Transverse colon (tissue), 4 donors: ENCODE data around the gene NTNG1. TPM values are rescaled to one million over a fixed set of nuclear protein-coding genes. Genes with fewer than 3 reads are reported as not detected.

Experiments used
- DNase-seq: peaks from one replicate; pipeline ENCODE4 v3.0.0-alpha.2; 2019
- H3K27ac ChIP-seq, 4 donors: fragments of 200-600 bp; sonication (generic); 2 replicates each; pipeline ENCODE4 v1.5.1; 2016 to 2018; ENCODE audit warnings: inconsistent platforms in 4 of 4
- H3K27me3 ChIP-seq: fragments of 200-600 bp; sonication (generic); 2 replicates; pipeline ENCODE4 v1.5.1; 2017; ENCODE audit warnings: inconsistent platforms
- H3K36me3 ChIP-seq, 4 donors: fragments of 200-600 bp; sonication (generic); 2 replicates each; pipeline ENCODE4 v1.5.1; 2017 to 2019; ENCODE audit warnings: inconsistent platforms in 4 of 4
- H3K4me1 ChIP-seq, 4 donors: fragments of 200-600 bp; sonication (generic); 2 replicates each; pipeline ENCODE4 v1.5.1; 2017 to 2020; ENCODE audit warnings: inconsistent platforms in 4 of 4
- H3K4me3 ChIP-seq, 4 donors: fragments of 200-600 bp; sonication (generic); 1 replicate in 1 of 4; 2 replicates in 3 of 4; pipeline versions ENCODE4 v1.5.1 to v1.6.1; 2017 to 2019; ENCODE audit warnings: inconsistent platforms in 4 of 4
- H3K9me3 ChIP-seq, 2 donors: fragments of 200-600 bp; sonication (generic); 2 replicates each; pipeline ENCODE4 v1.5.1; 2017 to 2019; ENCODE audit warnings: inconsistent platforms in 2 of 2
- CTCF ChIP-seq, 5 experiments: fragments of 200-600 bp in 3 of 5; fragments of 450-650 bp in 2 of 5; sonication (generic) in 3 of 5; IDR thresholded peaks; 1 replicate in 2 of 5; 2 replicates in 3 of 5; pipeline ENCODE4 v1.5.1; 2016 to 2017; ENCODE audit warnings: antibody characterized with exemption in 5 of 5, inconsistent platforms in 3 of 5, mild to moderate bottlenecking in 2 of 5, moderate library complexity in 1 of 5
- EP300 ChIP-seq: sonication (generic); formaldehyde crosslinking; IDR thresholded peaks from one replicate; pipeline ENCODE4 v1.6.1; 2017; ENCODE audit warnings: antibody characterized with exemption, low read depth
- POLR2A ChIP-seq: fragments of 450-650 bp; IDR thresholded peaks from one replicate; pipeline ENCODE4 v1.6.1; 2016; ENCODE audit warnings: antibody characterized with exemption, mild to moderate bottlenecking, moderate library complexity
- POLR2AphosphoS5 ChIP-seq, 3 donors: sonication (generic); formaldehyde crosslinking; IDR thresholded peaks; one replicate each; pipeline ENCODE4 v1.6.1; 2016; ENCODE audit warnings: antibody characterized with exemption in 3 of 3
- WGBS, 2 donors: methylation state at CpG; one replicate each; pipeline ENCODE4 v1.1.5; 2018; ENCODE audit warnings: low coverage in 1 of 2; 5-methylcytosine and 5-hydroxymethylcytosine counted together
- in situ Hi-C, 4 donors: fragments of 200-750 bp; cut with MboI; loops; one replicate each; pipeline versions ENCODE4 v1.15.0 to v1.15.1; 2017; ENCODE audit warnings: low sequenced_read_pairs in 3 of 4, low pct_ligation_motif_present in 1 of 4, low pct_unique_long_range_greater_than_20kb in 1 of 4
- intact Hi-C: fragments of 100-400 bp; cut with DNase I; formaldehyde crosslinking; loops from one replicate; pipeline ENCODE4 v1.15.1; 2023; ENCODE audit warnings: low total_unique reads
- total RNA-seq, 4 donors: library from RNA; depleted of rRNA; stranded (reverse); fragments of >200 nt; gene quantifications; one replicate each; pipeline ENCODE4 v1.1.0, GENCODE V29; 2016

Gene NTNG1
- total RNA-seq, 4 donors from 2014 or later, result 1.8 to 6.4 (median 3.5) TPM; not detected in 1

- WGBS, 2 donors, result 79 to 100% methylated on average over 2 of the region's 2 CpGs
- intact Hi-C loops (no loop called here), in situ Hi-C loops (no loop called here)
- H3K9me3 ChIP-seq, result no peaks in the 10 kb centered on the region
- H3K27ac ChIP-seq, result no peak overlapping the region
- no peak for DNase-seq
- TF ChIP-seq CTCF (IDR thresholded peaks at IDR 0.05), result no peak
- no peak for TF ChIP-seq EP300
- no peak for TF ChIP-seq POLR2AphosphoS5 (IDR thresholded peaks at IDR 0.05)
- TF ChIP-seq POLR2A, result no peak
- H3K4me3 ChIP-seq, result no peak overlapping the region
- H3K4me1 ChIP-seq, result no peaks in the 10 kb centered on the region
- no peaks in the 10 kb centered on the region for H3K36me3 ChIP-seq
- no peaks in the 10 kb centered on the region for H3K27me3 ChIP-seq
These were observed 111.0 kb downstream of the NTNG1 start for GRCh38 chr1:107251839-107252238.

DNA sequence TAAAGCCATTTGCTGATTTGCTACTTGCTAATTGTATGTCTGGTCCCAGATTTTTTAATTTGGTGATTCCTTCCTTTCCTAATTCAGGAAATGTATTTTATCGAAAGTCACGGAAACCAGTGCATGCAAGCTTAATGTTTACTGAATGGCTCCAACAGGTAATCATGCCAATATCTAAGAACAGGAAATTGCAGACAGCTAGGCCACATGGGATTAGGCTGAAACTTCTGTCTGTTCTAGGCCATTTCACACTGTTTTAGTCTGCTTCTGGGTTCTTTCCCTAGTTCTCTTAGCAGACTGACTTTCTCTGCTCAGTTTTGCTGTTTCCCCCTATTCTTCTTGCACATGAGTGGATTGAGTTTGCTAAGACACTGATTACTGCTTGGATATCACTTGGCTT, 111.4 kb downstream of the NTNG1 start:
- no peak for TF ChIP-seq EP300
- no peak for TF ChIP-seq POLR2AphosphoS5 (IDR thresholded peaks at IDR 0.05)
- no peak for TF ChIP-seq POLR2A
- TF ChIP-seq CTCF (IDR thresholded peaks at IDR 0.05), result no peak
- no peaks in the 10 kb centered on the region for H3K27me3 ChIP-seq
- no peaks in the 10 kb centered on the region for H3K4me1 ChIP-seq
- WGBS, 2 donors, result 78 to 94% methylated on average over 2 of the region's 2 CpGs
- no peaks in the 10 kb centered on the region for H3K36me3 ChIP-seq
- intact Hi-C loops (no loop called here), in situ Hi-C loops (no loop called here)
- no peaks in the 10 kb centered on the region for H3K9me3 ChIP-seq
- no peak overlapping the region for H3K4me3 ChIP-seq
- DNase-seq, result no peak
- H3K27ac ChIP-seq, result no peak overlapping the region

- TF ChIP-seq POLR2AphosphoS5 (IDR thresholded peaks at IDR 0.05) (no peak), POLR2A (no peak), CTCF (IDR thresholded peaks at IDR 0.05) (no peak), EP300 (no peak)
- H3K27me3 ChIP-seq, result no peaks in the 10 kb centered on the region
- no peak for DNase-seq
- H3K9me3 ChIP-seq, result no peaks in the 10 kb centered on the region
- 83 to 89% methylated on average over 1 to 5 of the region's 5 CpGs for WGBS, 2 donors
- no peak overlapping the region for H3K27ac ChIP-seq
- H3K36me3 ChIP-seq, result no peaks in the 10 kb centered on the region
- no peak overlapping the region for H3K4me3 ChIP-seq
- H3K4me1 ChIP-seq, result no peaks in the 10 kb centered on the region
- intact Hi-C loops (no loop called here), in situ Hi-C loops (no loop called here)
These were observed 113.5 kb downstream of the NTNG1 start for GRCh38 chr1:107254306-107254705.

DNA sequence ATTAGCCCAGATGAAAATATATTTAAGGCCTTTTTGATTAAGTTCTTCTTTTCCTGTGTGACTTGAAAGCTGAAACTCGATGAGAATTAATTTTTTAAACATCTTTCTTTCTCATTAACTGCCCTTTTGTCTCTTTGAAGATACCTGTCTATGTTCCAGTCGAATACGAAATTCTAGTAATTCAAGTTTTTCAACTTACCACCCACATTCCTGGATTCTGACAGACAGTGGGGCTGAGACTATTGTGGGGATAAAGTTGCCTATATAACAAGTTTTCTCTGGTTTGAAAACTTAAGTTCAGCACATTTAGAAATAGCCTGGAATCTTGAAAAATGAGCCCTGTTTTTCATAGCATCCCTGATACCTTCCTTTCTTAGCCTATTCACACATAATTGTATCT, 114.6 kb downstream of the NTNG1 start:
- Histone ChIP-seq H3K9me3 (no peaks in the 10 kb centered on the region), H3K27me3 (no peaks in the 10 kb centered on the region), H3K36me3 (no peaks in the 10 kb centered on the region), H3K4me3 (no peak overlapping the region), H3K4me1 (no peaks in the 10 kb centered on the region), H3K27ac (no peak overlapping the region)
- TF ChIP-seq POLR2A (no peak), EP300 (no peak), CTCF (IDR thresholded peaks at IDR 0.05) (no peak), POLR2AphosphoS5 (IDR thresholded peaks at IDR 0.05) (no peak)
- intact Hi-C loops, result no loop called here
- 64 to 65% methylated on average over 3 of the region's 3 CpGs for WGBS, 2 donors
- in situ Hi-C loops, result no loop called here
- no peak for DNase-seq
